SK-N-SH treated with all-trans-retinoic acid at 6 μM for 48 hours (cell line): ENCODE data around the gene ZC3H15.

Experiments
- ARNTL ChIP-seq: fragments of 450-650 bp; formaldehyde crosslinking; IDR thresholded peaks from 2 replicates; pipeline ENCODE4 v1.5.0; 2020; ENCODE audit warnings: low read depth, mild to moderate bottlenecking, moderate library complexity, borderline replicate concordance
- BACH2 ChIP-seq: fragments of 250-450 bp; sonication (Bioruptor Pico); IDR thresholded peaks from 2 replicates; pipeline ENCODE4 v1.9.0; 2021; ENCODE audit warnings: mild to moderate bottlenecking, borderline replicate concordance
- CSDC2 ChIP-seq: fragments of 250-450 bp; sonication (Bioruptor Pico); IDR thresholded peaks from 2 replicates; pipeline ENCODE4 v1.5.0; 2020; ENCODE audit warnings: mild to moderate bottlenecking, moderate library complexity
- ESRRG ChIP-seq: fragments of 250-450 bp; sonication (Bioruptor Pico); IDR thresholded peaks from 2 replicates; pipeline ENCODE4 v1.6.1; 2021; ENCODE audit warnings: mild to moderate bottlenecking
- GLIS3 ChIP-seq: fragments of 250-450 bp; sonication (Bioruptor Pico); IDR thresholded peaks from 2 replicates; pipeline ENCODE4 v1.5.0; 2020; ENCODE audit warnings: mild to moderate bottlenecking, moderate library complexity
- ISL1 ChIP-seq: fragments of 250-450 bp; sonication (Bioruptor Pico); IDR thresholded peaks from 2 replicates; pipeline ENCODE4 v2.1.2; 2022; ENCODE audit warnings: mild to moderate bottlenecking, moderate library complexity
- RARB ChIP-seq: fragments of 250-450 bp; sonication (Bioruptor Pico); IDR thresholded peaks from 2 replicates; pipeline ENCODE4 v1.8.0; 2021; ENCODE audit warnings: mild to moderate bottlenecking, moderate library complexity
- ZFP30 ChIP-seq: fragments of 450-650 bp; formaldehyde crosslinking; IDR thresholded peaks from 2 replicates; pipeline ENCODE4 v1.5.0; 2022; ENCODE audit warnings: mild to moderate bottlenecking, moderate library complexity
- ZNF565 ChIP-seq: fragments of 450-650 bp; formaldehyde crosslinking; conservative IDR thresholded peaks from 2 replicates; pipeline ENCODE4 v1.5.0; 2020; ENCODE audit warnings: low read depth, mild to moderate bottlenecking, moderate library complexity
- ZNF70 ChIP-seq: fragments of 450-650 bp; formaldehyde crosslinking; IDR thresholded peaks from 2 replicates; pipeline ENCODE4 v1.5.0; 2020; ENCODE audit warnings: mild to moderate bottlenecking, moderate library complexity
- ZNF8 ChIP-seq: fragments of 450-650 bp; formaldehyde crosslinking; IDR thresholded peaks from 2 replicates; pipeline ENCODE4 v1.5.0; 2020; ENCODE audit warnings: mild to moderate bottlenecking, moderate library complexity
- TF ChIP-seq, protein P1 (sequence below): fragments of 250-450 bp; sonication (Bioruptor Pico); IDR thresholded peaks from 2 replicates; pipeline ENCODE4 v1.8.0; 2021; ENCODE audit warnings: low read depth, mild to moderate bottlenecking, moderate library complexity, borderline replicate concordance
- TF ChIP-seq, protein P2 (sequence below): fragments of 250-450 bp; sonication (Bioruptor Pico); IDR thresholded peaks from 2 replicates; pipeline ENCODE4 v1.8.0; 2020; ENCODE audit warnings: mild to moderate bottlenecking, moderate library complexity, borderline replicate concordance

- TF ChIP-seq RARB (CRISPR knock-in tag) (no peak), BACH2 (no peak), ESRRG (CRISPR knock-in tag) (no peak), ZNF8 (no peak), ZNF565 (CRISPR knock-in tag) (no peak), ZNF70 (CRISPR knock-in tag) (no peak), CSDC2 (CRISPR knock-in tag) (no peak), ARNTL (CRISPR knock-in tag) (no peak), ZFP30 (CRISPR knock-in tag) (no peak), ISL1 (CRISPR knock-in tag) (no peak), GLIS3 (CRISPR knock-in tag) (no peak)
- TF ChIP-seq, protein P1, sequence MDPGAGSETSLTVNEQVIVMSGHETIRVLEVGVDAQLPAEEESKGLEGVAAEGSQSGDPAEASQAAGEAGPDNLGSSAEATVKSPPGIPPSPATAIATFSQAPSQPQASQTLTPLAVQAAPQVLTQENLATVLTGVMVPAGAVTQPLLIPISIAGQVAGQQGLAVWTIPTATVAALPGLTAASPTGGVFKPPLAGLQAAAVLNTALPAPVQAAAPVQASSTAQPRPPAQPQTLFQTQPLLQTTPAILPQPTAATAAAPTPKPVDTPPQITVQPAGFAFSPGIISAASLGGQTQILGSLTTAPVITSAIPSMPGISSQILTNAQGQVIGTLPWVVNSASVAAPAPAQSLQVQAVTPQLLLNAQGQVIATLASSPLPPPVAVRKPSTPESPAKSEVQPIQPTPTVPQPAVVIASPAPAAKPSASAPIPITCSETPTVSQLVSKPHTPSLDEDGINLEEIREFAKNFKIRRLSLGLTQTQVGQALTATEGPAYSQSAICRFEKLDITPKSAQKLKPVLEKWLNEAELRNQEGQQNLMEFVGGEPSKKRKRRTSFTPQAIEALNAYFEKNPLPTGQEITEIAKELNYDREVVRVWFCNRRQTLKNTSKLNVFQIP (CRISPR knock-in tag) = no peak
- TF ChIP-seq, protein P2, sequence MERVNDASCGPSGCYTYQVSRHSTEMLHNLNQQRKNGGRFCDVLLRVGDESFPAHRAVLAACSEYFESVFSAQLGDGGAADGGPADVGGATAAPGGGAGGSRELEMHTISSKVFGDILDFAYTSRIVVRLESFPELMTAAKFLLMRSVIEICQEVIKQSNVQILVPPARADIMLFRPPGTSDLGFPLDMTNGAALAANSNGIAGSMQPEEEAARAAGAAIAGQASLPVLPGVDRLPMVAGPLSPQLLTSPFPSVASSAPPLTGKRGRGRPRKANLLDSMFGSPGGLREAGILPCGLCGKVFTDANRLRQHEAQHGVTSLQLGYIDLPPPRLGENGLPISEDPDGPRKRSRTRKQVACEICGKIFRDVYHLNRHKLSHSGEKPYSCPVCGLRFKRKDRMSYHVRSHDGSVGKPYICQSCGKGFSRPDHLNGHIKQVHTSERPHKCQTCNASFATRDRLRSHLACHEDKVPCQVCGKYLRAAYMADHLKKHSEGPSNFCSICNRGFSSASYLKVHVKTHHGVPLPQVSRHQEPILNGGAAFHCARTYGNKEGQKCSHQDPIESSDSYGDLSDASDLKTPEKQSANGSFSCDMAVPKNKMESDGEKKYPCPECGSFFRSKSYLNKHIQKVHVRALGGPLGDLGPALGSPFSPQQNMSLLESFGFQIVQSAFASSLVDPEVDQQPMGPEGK (CRISPR knock-in tag) = no peak
Observed at GRCh38 chr2:186497928-186498327, 11.9 kb downstream of the ZC3H15 start.
